HG02642 (cell line): ENCODE measurements around the gene TSHZ3.

Experiments used
- ATAC-seq: cut with Tn5 transposase; IDR thresholded peaks from one replicate; pipeline ENCODE4 v1.9.1; 2021; ENCODE audit warnings: mild to moderate bottlenecking; ENCODE audit not compliant: unreplicated experiment, poor library complexity

Gene TSHZ3

DNA sequence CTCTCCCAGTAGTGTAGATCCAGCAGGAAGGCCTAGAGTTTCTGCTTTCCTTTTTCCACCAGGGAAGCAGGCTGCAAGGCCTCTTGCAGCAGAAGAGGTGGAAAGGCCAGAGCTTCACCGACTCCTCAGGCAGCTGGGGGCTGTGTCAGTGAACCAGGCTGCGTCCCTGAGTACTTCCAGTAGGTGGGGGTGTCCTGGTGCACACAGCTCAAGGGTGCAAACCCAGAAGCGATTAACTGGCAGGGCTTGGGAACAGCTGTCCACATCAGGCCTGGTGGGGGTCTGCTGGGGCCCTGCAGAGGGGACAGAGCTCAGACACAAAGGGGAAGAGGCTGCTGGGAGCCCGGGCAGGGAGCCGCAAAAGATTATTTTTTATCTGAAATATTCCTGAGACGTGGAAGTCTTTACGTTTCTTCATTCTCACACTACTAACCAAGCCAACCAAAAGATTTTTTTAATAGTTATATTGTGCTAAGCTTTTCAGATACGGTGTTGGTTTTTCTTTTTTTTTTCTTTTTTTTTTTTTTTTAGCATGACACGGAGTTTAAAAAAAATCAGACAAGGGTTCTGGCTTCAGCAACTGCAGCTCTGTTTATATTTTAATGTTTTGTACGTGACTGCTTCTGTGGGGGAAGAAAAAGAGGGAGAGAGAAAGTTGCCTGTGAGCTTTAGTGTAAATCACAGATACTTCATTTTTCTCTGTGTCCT, 11.0 kb downstream of the TSHZ3 start:
- ATAC-seq = no peak

GRCh38 chr19:31337008-31337914, 12.0 kb downstream of the TSHZ3 start:
- no peak for ATAC-seq

DNA sequence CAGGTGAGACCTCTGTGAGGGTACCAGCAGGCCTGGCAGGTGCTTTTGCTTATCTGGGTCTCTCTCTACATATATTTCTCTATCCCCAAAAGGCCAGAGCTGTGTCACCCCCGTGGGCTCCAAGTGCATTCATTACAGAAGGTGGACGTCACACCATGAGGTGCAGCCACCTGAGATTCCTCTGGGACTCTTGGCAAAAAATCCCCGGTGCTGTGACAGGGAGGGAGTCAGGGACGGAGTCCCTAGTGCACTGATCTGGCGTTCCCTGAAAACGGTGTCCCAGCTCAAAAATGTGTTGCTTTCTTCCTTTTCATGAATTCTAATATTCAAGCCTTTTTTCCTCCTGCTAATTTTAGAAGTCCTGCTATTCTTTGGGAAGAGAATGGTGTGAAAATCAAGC, 13.5 kb downstream of the TSHZ3 start:
- ATAC-seq = no peak

DNA sequence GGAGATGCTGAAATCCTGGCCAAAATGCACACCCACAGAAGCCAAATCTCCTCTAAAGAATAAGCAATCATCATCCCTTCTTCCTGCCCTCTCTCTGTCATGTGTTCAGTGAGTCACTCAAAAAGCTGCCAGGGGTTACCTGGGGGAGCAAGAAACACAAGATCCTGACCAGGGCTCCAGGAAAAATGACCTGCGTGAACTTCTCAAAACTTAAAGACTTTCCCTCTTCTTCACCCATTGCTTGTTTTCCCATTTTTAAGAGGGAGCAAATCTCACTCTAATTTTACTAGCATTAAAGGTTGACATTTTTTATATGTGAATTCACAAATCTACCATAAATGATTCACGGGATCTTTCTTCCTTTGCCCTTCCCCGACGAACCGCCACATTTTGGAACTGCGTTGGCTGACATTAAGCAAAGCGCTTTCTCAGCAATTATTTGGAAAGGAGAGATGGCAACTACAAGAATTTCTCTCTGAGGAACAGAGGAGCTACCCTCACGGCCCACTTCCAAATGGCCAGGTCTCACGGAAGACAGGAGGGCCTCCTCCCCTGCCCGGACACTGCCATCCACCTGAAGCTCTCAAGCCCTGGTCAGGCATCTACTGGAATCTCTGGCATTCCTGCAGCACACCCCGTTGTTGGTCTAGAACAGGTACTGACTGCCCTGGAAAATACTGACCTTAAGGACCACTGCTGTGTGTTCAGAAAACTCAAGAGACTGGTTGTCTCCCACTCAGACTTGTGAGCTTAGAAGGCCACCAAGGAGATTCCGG, 14.2 kb downstream of the TSHZ3 start:
- ATAC-seq = no peak

DNA sequence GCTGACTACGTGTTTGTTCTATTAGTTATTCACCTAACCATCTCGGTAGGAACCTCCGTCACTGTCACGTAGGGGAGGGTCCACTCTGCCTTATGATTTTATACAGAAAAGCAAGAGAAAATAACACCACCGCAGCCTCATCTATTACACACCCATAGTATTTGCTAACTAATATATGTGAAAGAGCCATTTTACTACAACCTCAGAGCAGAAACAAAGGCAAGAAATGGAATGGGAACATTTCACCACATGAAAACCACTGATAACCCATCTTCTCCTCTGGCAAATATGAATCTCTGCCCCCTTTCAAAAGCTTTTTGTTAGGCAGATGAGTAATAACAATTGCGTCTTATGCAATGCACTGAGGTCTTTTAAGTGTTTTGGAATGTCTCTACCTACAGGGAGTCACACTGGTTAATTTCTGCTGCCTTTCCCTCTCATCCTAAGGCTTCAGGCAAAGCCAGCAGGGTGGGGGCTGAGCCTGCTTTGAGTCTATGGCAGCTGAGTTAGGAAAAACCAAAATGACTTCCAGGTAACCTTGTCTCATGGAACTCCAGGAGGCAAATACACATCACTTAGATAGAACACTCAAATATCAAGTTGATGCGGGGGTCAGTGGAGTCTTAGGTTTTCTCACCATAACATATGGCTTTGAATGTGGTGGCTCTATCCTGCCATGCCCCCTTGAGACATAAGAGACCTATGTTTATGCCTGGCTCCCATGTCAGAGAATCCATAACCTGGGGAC, 15.0 kb downstream of the TSHZ3 start:
- no peak for ATAC-seq

DNA sequence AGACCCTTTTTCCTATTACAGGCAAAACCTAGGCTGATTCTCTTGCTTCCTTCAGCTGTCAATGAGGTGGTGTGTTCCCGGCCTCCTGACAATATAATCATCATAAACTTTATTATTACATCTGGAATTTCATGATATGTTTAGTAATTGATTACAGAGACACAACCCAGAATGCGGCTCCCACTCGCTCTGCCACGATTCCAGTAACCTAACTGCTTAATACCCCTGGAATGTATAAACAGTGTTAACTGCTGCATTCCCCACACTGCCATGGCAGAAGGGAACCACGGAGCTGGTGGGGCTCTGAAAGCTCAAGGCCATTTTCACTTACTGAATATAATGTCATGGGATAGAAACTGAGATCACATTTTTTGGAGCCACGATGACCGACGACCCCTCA, 17.1 kb downstream of the TSHZ3 start:
- no peak for ATAC-seq

GRCh38 chr19:31331536-31331935, 17.7 kb downstream of the TSHZ3 start:
- no peak for ATAC-seq

GRCh38 chr19:31330761-31331160, 18.5 kb downstream of the TSHZ3 start:
- ATAC-seq = no peak

DNA sequence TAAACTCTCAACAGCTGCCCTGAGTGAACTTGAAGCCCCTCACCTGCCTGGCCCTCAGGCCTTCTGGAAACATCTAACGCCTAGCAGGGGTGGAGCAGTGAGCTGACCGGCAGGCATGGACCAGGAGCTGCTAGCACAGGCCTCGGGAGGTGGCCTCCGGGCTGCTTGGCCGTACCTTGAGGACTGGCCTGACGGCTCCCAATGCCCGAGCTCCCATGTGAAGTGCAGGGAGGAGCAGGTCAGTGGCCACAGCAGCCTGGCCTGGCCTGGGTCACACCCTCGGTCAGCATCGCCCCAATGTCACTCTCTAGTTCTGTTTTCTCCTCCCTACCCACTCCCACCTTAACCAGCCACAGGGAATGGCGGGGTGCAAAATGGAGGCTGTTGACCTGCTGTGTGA, 19.0 kb downstream of the TSHZ3 start:
- no peak for ATAC-seq

DNA sequence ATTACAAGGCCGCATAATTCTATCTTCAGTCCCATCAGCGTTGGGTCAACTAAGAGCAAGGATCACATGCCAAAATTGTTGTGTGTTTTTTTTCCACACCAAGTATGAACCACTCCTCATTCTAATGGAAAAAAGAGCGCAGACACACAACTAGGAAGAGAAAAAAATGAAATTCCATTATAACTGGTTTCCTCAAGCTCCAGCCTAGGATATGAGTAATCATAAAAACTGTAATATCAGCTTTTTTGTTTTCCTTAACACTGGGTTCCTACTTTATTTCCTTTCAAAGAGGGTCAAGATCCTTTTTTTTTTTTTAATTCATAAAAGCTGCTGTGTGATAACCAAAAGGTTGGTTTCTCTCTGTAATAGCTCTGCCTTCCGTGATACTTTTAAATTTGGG, 19.4 kb downstream of the TSHZ3 start:
- no peak for ATAC-seq

DNA sequence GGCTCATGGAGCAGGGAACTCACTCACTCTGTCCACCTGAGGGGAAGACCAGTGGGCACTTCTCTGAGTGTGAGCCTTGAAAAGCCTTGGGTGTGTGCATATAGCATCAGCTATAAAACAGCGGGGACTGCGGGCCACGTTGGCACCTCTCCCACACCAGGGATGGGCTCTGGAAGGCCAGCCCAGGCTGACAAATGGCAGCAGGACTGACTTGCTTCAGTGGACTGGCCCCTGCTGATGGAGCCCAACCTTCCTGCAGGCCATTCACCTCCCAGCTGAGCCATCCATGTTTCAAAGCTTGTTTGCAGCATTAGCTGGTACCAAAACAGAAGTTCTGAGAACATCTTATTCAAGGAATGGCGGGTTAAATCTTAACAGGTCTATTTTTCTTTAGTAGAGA, 21.0 kb downstream of the TSHZ3 start:
- no peak for ATAC-seq

DNA sequence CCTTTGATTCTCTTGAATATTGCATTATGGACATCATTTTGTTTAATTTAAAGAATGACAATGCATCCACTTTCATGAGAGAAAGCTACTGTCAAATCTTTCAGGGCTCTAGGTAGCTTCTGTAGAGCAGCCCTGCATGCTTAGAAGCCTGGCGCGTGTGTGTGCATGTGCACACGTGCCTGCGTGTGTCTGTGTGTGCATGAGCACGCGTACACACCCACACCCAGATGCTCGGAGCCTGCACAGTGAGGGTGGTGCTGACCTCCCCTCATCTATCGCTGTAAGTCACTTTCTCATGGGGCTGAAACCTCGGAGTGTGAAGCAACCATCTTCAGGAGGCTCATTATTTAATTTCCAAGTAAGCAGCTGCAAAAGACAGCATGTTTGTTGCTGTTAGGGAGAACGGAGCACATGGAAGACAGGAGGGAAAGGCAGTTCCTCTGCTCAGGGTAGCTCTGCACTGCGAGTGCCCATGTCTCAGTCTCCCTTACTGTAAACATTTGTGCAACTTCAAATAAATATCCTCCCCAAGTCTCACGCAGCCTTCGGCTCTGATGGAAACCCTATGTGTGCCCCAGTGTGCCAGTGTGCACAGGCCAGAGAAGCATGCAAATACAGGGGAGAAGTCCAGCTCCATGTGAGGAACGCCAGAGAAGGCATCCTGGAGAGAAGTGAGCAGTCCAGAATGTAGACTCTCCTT, 22.8 kb downstream of the TSHZ3 start:
- ATAC-seq = no peak

DNA sequence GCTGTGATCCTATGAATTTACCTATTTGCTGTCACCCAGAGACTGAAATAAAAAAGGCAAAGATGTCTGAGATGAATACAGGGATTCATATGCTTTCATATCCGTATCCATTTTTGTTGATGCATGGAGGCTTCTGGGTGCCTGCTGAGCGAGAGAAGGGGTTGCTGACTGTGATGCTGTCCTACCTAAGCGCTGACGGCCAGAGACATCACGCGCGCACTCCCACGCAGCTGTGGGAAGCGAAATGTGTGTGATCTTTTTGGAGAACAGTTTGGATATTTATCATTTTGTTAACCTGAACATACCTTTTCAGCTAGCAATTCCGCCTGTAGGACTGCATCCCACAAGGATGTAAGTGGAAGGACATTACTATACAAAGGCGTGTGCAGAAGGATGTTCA, 23.9 kb downstream of the TSHZ3 start:
- no peak for ATAC-seq

- ATAC-seq = no peak
These were observed 29.8 kb downstream of the TSHZ3 start for GRCh38 chr19:31319465-31319864.

GRCh38 chr19:31318790-31319425, 30.3 kb downstream of the TSHZ3 start:
- no peak for ATAC-seq

- ATAC-seq = no peak
These were observed 31.7 kb downstream of the TSHZ3 start for GRCh38 chr19:31317570-31317969.

DNA sequence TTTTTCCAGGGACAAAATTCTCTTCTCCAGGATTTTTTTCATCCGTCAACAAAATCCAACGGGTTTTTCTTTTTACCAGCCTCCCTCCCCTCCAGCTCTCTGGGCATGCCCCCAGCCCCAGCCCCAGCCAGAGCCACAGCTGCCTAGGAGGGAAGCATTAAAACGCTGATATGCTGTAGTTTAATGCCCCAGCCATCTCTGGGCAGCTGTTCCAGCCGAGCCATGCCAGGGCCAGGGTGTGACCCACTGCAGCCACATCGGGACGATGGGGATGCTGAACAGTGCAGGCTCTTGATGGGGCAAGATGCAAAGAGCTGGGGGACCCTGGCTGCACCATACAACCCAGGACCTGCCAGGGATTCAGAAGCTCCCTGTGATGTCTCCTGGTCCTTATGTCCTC, 32.1 kb downstream of the TSHZ3 start:
- ATAC-seq = no peak

DNA sequence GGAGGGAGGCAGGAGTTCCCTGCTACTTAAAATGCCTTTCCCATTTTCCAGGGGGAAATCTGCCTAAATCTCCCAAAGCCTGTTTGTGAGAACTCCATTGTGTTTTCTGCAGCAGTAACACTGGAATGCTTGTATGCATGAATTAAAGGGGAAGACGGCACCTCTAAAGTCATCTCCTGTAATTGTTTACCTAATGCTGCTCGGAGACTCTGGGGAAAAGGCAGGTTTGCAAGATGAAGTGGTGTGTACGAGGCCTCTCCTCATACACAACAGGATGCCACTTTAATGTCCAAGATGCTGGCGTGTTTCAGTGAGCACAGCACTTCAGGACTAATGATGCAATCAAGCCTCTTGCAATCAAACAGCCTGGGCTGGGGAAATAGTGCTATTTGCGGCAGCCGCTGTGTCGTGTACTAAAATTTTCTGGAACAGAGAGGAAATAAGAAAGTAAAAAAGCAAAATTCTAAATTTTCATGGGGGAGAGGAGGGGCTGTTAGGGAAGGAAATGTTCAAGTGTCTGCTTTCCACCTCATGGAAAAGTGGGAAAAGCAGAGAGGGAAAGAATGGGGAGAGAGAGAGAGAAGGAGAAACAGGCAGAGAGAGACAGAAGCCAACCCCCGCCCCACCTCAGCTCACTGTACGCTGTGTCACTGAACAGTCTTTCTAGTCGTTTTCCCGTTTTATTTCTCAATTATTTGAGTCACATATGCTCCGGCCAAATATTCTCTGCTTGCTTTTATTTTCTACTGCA, 32.9 kb downstream of the TSHZ3 start:
- ATAC-seq = no peak

- ATAC-seq = no peak
These were observed 33.6 kb downstream of the TSHZ3 start for GRCh38 chr19:31315652-31316051.
